Activated T-helper 2 cell treated with anti-CD3 and anti-CD28 coated beads, Interferon-gamma antibody, Interleukin-2, Interleukin-4, amounts not matched to agents 10 μg/mL and 5 μg/mL and 100 μg/mL, durations not matched to agents 14 hours and 24 hours and 36 hours (primary cell): Measurements from ENCODE around the gene NRARP. TPM values are rescaled to one million over a fixed set of nuclear protein-coding genes. Genes with fewer than 3 reads are reported as not detected.

Experiments
- DNase-seq: peaks from one replicate; pipeline ENCODE4 v3.0.0; 2021; ENCODE audit warnings: low spot score
- H3K27ac Mint-ChIP-seq: one replicate; pipeline ENCODE4 v1.8.0; 2021; ENCODE audit warnings: mixed read lengths
- H3K27me3 Mint-ChIP-seq: one replicate; pipeline ENCODE4 v1.8.0; 2021; ENCODE audit warnings: low read depth, mixed read lengths
- H3K36me3 Mint-ChIP-seq: one replicate; pipeline ENCODE4 v1.8.0; 2021; ENCODE audit warnings: low read depth, mixed read lengths
- H3K4me1 Mint-ChIP-seq: one replicate; pipeline ENCODE4 v1.8.0; 2021; ENCODE audit warnings: low read depth, mixed read lengths
- H3K4me3 Mint-ChIP-seq: one replicate; pipeline ENCODE4 v1.8.0; 2021; ENCODE audit warnings: low read depth, mild to moderate bottlenecking, moderate library complexity, mixed read lengths
- H3K9me3 Mint-ChIP-seq: one replicate; pipeline ENCODE4 v1.8.0; 2021; ENCODE audit warnings: mixed read lengths
- intact Hi-C: fragments of 100-400 bp; cut with micrococcal nuclease; formaldehyde crosslinking; loops from one replicate; pipeline ENCODE4 v1.15.1; 2023
- total RNA-seq: library from RNA; stranded (reverse); gene quantifications from 2 replicates; pipeline ENCODE4 v1.2.3, GENCODE V29; 2022

The NRARP gene
- total RNA-seq, 1 donor from 2014 or later, result 9.3 TPM

GRCh38 chr9:137318602-137319001 is 16.5 kb upstream of the NRARP start:
- no peak for DNase-seq
- Mint-ChIP-seq H3K27ac (no peak overlapping the region), H3K27me3 (peaks cover 2% of the 10 kb centered on the region)

GRCh38 chr9:137317718-137318511 is 15.8 kb upstream of the NRARP start:
- Mint-ChIP-seq H3K9me3 (no peaks in the 10 kb centered on the region), H3K4me3 (no peak overlapping the region), H3K36me3 (no peaks in the 10 kb centered on the region), H3K4me1 (peaks cover 3% of the 10 kb centered on the region), H3K27me3 (peaks cover 2% of the 10 kb centered on the region), H3K27ac (no peak overlapping the region)
- intact Hi-C loops, result no loop called here
- DNase-seq, result no peak

More at GRCh38 chr9:137318602-137319001, 16.5 kb upstream of the NRARP start:
- Mint-ChIP-seq H3K36me3 (no peaks in the 10 kb centered on the region), H3K9me3 (no peaks in the 10 kb centered on the region), H3K4me1 (peaks cover 3% of the 10 kb centered on the region), H3K4me3 (no peak overlapping the region)
- intact Hi-C loops, result no loop called here

- Mint-ChIP-seq H3K36me3 (no peaks in the 10 kb centered on the region), H3K9me3 (no peaks in the 10 kb centered on the region), H3K4me3 (no peak overlapping the region), H3K27me3 (peaks cover 2% of the 10 kb centered on the region), H3K27ac (no peak overlapping the region), H3K4me1 (peaks cover 3% of the 10 kb centered on the region)
- intact Hi-C loops, result no loop called here
- DNase-seq, result no peak
Measured at GRCh38 chr9:137317021-137317717, 15.1 kb upstream of the NRARP start.

GRCh38 chr9:137316012-137316981 is 14.2 kb upstream of the NRARP start:
- Mint-ChIP-seq H3K4me3 (no peak overlapping the region), H3K27me3 (peaks cover 2% of the 10 kb centered on the region), H3K9me3 (no peaks in the 10 kb centered on the region), H3K27ac (no peak overlapping the region), H3K36me3 (no peaks in the 10 kb centered on the region), H3K4me1 (peaks cover 3% of the 10 kb centered on the region)
- intact Hi-C loops, result no loop called here
- DNase-seq, result peak; percentile 10

GRCh38 chr9:137315581-137316011 is 13.5 kb upstream of the NRARP start:
- peaks cover 2% of the 10 kb centered on the region for H3K27me3 Mint-ChIP-seq
- intact Hi-C loops, result no loop called here
- no peaks in the 10 kb centered on the region for H3K9me3 Mint-ChIP-seq
- no peak overlapping the region for H3K27ac Mint-ChIP-seq
- no peak overlapping the region for H3K4me3 Mint-ChIP-seq
- no peak for DNase-seq
- peaks cover 2% of the 10 kb centered on the region for H3K4me1 Mint-ChIP-seq
- no peaks in the 10 kb centered on the region for H3K36me3 Mint-ChIP-seq

GRCh38 chr9:137314561-137315560 is 12.8 kb upstream of the NRARP start:
- no peaks in the 10 kb centered on the region for H3K9me3 Mint-ChIP-seq
- H3K4me3 Mint-ChIP-seq, result no peak overlapping the region
- no peak for DNase-seq
- intact Hi-C loops, result no loop called here
- peaks cover 2% of the 10 kb centered on the region for H3K27me3 Mint-ChIP-seq
- H3K4me1 Mint-ChIP-seq, result no peaks in the 10 kb centered on the region
- H3K36me3 Mint-ChIP-seq, result no peaks in the 10 kb centered on the region
- no peak overlapping the region for H3K27ac Mint-ChIP-seq

GRCh38 chr9:137313956-137314560 is 12.0 kb upstream of the NRARP start:
- no peaks in the 10 kb centered on the region for H3K4me1 Mint-ChIP-seq
- intact Hi-C loops, result no loop called here
- no peaks in the 10 kb centered on the region for H3K36me3 Mint-ChIP-seq
- DNase-seq, result no peak
- no peak overlapping the region for H3K4me3 Mint-ChIP-seq
- H3K27ac Mint-ChIP-seq, result no peak overlapping the region
- no peaks in the 10 kb centered on the region for H3K9me3 Mint-ChIP-seq
- H3K27me3 Mint-ChIP-seq, result peaks cover 2% of the 10 kb centered on the region

GRCh38 chr9:137313326-137313936 is 11.4 kb upstream of the NRARP start:
- no peaks in the 10 kb centered on the region for H3K36me3 Mint-ChIP-seq
- H3K4me3 Mint-ChIP-seq, result no peak overlapping the region
- no peaks in the 10 kb centered on the region for H3K4me1 Mint-ChIP-seq
- intact Hi-C loops, result no loop called here
- H3K27me3 Mint-ChIP-seq, result peaks cover 2% of the 10 kb centered on the region
- no peak overlapping the region for H3K27ac Mint-ChIP-seq
- H3K9me3 Mint-ChIP-seq, result no peaks in the 10 kb centered on the region
- DNase-seq, result no peak

- DNase-seq, result no peak
- H3K4me3 Mint-ChIP-seq, result no peak overlapping the region
- H3K9me3 Mint-ChIP-seq, result no peaks in the 10 kb centered on the region
- no peaks in the 10 kb centered on the region for H3K36me3 Mint-ChIP-seq
- H3K27ac Mint-ChIP-seq, result no peak overlapping the region
- H3K4me1 Mint-ChIP-seq, result no peaks in the 10 kb centered on the region
- intact Hi-C loops, result no loop called here
- peaks cover 2% of the 10 kb centered on the region for H3K27me3 Mint-ChIP-seq
Measured at GRCh38 chr9:137312852-137313325, 10.8 kb upstream of the NRARP start.

- no peak overlapping the region for H3K27ac Mint-ChIP-seq
- H3K9me3 Mint-ChIP-seq, result no peaks in the 10 kb centered on the region
- no peaks in the 10 kb centered on the region for H3K36me3 Mint-ChIP-seq
- H3K4me1 Mint-ChIP-seq, result no peaks in the 10 kb centered on the region
- peaks cover 2% of the 10 kb centered on the region for H3K27me3 Mint-ChIP-seq
- H3K4me3 Mint-ChIP-seq, result no peak overlapping the region
- DNase-seq, result no peak
- intact Hi-C loops, result no loop called here
Measured at GRCh38 chr9:137311986-137312851, 10.1 kb upstream of the NRARP start.
